Erythroblast (primary cell): ENCODE measurements around the gene BOD1L1.

ENCODE experiments used
- GATA1 ChIP-seq: IDR thresholded peaks from 2 replicates; pipeline ENCODE4 v1.6.1; 2011; ENCODE audit warnings: low read depth, mild to moderate bottlenecking, control low read depth, low read length, moderate library complexity
- POLR2A ChIP-seq: IDR thresholded peaks from 2 replicates; pipeline ENCODE4 v1.6.1; 2011; ENCODE audit warnings: mild to moderate bottlenecking, low read length

- TF ChIP-seq POLR2A (no peak), GATA1 (no peak)
Observed at GRCh38 chr4:13527192-13527980, 100.1 kb downstream of the BOD1L1 start.
